Measurements from ENCODE around the gene TMEM88.
A peak's percentile ranks its signal among the peaks of the same experiment; 100 is the strongest.

TMEM88 gene

DNA sequence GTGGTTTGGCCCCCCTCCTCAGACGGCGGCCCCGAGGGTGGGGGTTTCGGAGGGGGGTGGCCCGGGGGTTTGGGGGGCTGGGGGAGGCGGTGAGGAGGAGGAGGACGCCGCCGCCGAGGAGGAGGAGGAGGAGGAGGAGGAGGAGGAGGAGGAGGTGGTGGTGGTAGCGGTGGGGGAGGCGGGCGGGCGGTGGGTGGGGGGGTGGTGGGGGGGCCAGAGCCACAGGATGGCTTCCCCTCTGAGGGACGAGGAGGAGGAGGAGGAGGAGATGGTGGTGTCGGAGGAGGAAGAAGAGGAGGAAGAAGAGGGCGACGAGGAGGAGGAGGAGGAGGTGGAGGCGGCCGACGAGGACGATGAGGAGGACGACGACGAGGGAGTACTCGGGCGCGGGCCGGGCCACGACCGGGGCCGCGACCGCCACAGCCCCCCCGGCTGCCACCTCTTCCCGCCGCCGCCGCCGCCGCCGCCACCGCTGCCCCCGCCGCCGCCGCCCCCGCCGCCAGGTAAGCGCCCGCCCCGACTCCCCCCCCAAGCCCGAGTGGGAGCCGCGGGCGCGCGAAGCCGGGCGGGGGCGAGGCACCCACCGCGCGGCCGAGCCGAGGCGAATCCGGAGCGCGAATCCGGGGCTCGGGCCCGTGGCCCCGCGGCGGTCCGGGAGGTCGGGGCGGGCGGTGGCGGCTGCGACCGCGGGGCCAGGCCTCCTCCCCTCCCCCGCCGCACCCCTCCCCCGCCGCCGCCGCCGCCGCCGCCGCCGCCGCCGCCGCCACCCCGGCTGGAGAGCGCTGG lies 29.9 kb downstream of the TMEM88 start:
- DNase-seq (ENCODE audit: low read depth in 4 of 4, low spot score in 1 of 4), result peak in 2 of 4 experiments; percentile 16 to 21

DNA sequence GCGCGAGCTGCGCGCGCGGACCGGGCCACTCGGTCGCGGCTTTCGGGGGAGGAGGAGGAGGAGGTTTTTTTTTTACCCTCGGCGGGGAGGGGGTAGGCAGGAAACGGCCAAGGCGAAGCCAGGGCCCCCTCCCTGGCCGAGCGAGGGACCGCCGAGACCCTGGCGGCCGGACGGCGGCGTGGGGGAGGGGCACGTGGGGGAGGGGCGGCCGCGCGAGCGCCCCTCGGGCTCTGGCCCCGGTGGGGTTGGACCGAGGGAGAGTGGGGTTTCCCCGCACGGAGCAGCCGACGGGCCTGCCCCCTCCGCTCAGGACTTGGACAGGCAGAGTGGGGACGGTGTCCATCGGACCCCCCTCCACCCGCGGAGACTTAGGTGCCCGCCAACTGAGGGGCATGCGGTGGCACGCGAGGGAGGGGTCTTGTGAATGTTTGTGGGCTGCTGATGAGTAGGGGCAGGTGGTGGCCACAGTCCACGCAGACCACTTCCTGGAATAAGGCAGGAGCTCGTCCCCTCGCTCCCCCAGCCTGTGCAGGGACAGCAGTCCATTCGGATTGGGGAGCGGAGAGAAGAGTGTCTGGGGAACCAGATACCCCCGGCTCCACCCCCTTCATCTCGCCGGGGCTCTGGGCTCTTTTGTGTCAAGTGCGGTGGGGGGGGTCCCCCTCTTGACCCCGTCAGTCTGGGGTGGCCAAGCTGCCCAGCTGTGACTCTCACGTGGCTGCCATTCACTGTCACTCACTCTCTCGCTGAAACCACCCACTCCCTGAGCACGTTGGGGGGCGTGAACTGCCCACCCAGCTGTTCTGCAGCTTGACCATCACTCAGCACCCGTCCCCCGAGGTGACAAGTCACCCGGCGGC lies 30.7 kb downstream of the TMEM88 start:
- DNase-seq (ENCODE audit: low read depth in 4 of 4, low spot score in 1 of 4), result peak in 2 of 4 experiments; percentile 18 to 36

DNA sequence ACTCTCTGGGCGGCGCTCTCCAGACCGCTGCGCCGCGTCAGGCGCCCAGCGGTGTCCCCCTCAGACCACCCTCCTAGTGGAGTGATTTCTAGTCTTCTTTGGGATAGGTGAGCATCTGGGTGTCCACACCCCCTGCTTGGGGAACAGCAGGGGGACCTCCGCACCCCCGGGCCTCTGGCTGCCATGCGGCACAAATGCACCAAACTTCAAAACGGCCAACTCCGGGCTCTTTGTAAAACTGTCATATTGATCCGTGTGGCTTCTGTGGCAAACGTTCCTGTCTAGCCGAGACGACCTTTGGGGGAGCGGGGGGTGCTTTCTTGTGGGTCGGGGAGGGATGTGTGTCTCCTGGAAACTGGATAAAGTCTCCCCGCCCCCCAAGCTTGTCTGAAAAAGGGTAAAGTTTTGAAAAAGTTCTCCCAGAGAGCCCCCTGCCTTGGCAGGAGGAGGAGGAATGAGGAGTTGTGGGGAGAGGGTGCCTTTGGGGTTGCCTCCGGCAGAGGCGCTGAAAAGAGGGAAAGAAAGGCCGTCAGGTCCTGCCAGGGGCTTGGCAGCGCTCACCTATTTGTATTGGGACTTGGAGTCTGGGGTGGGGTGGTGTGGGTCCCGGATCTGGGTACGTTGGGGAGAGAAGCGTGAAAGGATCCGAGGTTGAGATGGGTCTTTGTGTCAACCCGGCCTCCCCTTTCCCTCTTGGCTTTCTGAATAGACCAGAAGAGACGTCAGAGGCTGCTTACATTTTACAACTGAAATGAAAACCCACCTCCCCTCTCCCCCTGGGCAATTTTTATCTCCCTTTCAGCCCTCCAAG lies 31.6 kb downstream of the TMEM88 start:
- DNase-seq (ENCODE audit: low read depth in 4 of 4, low spot score in 1 of 4), result peak in 2 of 4 experiments; percentile 30 to 43

DNA sequence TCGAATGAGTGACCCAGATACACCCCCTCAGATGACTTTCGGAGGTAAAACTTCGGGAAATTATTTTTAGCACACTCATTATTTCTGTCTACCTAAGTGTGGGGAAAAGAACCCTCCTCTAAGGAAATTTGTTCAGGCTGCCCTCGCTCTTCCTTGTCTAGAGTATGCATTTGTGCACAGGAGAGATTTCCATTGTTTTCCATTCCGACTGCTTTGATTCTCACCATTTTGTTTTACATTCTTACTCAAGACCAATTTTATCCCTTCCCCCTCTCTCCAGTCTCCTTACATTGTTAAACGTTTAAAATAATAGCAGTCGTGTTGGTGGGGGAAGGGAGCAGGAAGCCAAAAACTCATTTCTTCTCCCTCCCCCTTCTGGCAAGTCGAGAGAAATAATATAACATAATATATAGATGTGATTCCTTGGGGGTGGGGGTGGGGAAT lies 32.2 kb downstream of the TMEM88 start:
- DNase-seq (ENCODE audit: low read depth in 4 of 4, low spot score in 1 of 4), result no peak

DNA sequence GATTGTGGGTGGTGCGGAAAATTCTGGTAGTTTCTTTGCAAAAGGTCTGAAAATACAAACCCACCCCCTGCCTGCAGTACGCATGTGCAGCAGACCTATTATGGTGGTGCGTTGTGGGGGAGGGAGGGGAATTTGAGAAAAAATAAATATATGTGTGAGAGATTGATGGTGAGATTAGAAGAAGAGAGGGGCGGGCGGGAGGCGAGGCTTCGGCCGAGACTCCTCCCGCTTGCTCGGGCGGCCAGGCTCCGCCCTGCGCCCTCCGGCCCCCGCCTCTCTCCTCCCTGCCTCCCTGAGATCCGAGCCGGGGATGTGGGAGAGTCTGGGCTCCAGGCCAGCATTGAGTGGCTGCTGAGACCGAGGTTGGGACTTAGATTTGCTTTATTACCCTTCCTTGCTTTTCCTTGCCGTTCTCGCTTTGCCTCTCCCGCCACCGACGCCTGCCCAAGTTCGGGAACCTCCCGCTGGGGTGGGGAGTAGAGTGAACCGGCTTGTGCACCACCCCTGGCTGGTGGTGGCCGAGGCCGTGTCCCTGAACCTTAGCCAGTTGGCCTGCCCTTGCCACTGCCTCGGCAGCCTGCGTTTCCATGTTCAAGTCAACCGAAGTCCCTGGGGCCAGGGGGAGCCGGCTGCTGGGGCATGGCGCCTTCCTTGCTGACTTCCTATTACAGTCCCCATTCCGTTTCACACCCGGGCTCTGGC lies 32.8 kb downstream of the TMEM88 start:
- DNase-seq (ENCODE audit: low read depth in 4 of 4, low spot score in 1 of 4), result peak; percentile 62 to 84 (median 70)

DNA sequence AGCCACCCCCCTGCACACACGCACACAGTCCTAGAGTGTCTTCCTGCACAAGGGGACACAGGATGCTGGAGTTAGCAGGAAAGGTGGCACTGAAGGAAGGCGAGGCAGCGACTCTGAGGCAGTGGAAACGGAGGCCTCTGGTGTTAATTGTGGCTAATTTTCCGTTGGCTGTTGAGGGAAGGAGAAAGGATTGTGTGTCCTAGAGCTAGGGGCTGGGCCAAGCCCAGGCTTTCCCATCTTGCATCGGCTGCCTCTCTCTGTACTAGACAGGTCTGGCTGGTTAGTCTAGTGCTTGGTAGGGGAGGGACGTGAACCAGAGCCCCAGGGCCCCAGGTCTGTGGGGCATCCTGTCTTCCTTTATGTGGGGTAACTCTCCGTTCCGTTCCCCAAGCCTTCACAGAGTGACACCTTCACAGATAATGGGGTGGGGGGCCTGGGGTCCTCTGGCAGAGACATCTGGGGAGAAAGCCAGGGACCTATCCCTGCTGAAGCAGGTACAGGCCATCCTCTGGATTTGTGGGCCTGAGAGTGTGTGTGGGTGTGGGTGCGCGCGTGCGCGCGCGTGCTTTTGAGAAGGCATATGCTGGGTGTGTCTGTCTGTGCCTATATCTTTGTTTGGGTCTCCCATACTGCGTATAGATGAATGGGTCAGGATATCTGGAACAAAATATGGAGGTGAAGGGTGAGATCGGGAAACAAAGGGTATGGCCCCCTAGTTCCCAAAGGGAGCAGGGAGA lies 33.5 kb downstream of the TMEM88 start, which contains the start of gene CHD3:
Gene CHD3 (plus strand): TSS at position 606 of the 737 bp plus-strand sequence. CDS start 212 bp downstream, outside the sequence.
- DNase-seq (ENCODE audit: low read depth in 4 of 4, low spot score in 1 of 4), result peak in 2 of 4 experiments; percentile 39 to 57

DNA sequence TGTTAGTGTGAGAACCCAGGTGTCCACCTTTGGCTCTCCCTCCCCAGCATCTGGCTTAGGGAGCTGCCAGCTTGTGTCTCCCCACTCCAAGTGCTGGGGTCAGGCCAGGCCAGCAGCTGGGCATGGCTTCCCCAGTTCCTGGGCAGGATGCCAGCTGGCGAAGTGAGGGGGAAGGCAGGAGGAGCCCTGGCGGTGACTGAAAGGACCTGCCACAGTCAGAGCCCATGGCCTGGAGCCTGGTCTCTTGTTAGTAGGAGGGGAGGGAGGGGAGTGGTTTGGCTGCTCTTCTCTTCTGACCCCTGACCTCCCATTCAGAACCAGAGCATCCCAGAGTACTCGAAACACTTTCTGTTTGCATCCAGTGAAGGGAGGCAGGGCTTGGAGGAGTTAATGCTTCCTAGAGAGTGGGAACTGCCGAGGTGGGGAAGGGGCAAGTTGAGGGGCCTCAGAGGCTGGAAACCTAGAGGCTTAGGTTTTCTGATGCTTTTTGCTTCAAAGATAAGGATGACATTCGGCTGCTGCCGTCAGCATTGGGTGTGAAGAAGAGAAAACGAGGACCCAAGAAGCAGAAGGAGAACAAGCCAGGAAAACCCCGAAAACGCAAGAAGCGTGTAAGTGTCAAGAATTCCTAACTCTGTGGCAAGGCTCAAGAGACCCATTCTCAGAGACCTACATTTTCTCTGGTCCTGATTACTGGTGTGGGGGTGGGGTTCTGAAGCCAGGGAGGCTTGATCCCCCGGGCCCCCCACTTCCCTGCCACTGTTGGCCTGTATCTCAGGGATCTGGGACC lies 34.5 kb downstream of the TMEM88 start:
- DNase-seq (ENCODE audit: low read depth in 4 of 4, low spot score in 1 of 4), result no peak

DNA sequence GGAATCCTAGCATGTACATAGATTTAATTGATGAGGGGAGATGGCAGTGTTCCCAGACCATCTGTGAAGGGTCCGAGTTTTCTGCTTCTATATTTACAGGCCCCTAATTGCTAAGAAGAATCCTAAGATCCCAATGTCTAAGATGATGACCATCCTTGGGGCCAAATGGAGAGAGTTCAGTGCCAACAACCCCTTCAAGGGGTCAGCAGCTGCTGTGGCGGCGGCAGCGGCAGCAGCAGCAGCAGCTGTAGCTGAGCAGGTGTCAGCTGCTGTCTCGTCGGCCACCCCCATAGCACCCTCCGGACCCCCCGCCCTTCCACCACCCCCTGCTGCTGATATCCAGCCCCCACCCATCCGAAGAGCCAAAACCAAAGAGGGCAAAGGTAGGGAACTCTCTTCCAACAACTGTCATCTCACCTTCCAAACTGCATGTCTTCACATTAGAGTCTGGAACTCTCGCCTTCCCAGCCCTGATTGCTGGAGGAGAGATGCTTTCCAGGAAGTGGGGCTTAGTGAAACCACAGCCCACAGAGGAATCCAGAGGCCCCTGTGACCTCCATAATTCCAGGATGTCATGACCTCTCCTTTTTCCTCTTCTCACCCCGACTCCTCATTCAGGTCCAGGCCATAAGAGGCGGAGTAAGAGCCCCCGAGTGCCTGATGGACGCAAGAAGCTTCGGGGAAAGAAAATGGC lies 38.5 kb downstream of the TMEM88 start:
- DNase-seq (ENCODE audit: low read depth in 4 of 4, low spot score in 1 of 4), result no peak

DNA sequence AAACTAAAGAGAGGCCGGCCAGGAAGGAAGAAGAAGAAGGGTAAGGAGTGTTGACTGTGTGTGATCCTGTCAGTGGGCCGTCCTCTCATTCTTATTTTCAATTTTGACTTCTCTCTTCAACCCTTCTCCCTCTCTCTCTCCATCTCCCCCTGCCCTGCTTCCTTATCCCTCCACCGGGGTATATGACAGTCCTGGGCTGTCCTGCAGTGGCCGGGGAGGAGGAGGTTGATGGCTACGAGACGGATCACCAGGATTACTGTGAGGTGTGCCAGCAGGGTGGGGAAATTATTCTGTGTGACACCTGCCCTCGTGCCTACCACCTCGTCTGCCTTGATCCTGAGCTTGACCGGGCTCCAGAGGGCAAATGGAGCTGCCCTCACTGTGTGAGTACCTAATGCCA lies 39.4 kb downstream of the TMEM88 start:
- DNase-seq (ENCODE audit: low read depth in 4 of 4, low spot score in 1 of 4), result no peak

DNA sequence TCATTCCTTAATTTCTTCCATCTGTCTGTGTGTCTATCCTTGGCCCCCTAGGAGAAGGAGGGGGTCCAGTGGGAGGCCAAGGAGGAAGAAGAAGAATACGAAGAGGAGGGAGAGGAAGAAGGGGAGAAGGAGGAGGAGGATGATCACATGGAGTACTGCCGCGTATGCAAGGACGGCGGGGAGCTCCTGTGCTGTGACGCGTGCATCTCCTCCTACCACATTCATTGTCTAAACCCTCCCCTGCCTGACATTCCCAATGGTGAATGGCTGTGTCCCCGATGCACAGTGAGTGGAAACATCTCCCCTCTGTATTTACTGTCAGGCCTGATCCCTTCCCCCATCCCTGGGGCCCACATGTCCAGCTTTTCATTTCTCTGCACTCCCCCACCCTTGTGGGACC lies 40.0 kb downstream of the TMEM88 start:
- DNase-seq (ENCODE audit: low read depth in 4 of 4, low spot score in 1 of 4), result no peak

DNA sequence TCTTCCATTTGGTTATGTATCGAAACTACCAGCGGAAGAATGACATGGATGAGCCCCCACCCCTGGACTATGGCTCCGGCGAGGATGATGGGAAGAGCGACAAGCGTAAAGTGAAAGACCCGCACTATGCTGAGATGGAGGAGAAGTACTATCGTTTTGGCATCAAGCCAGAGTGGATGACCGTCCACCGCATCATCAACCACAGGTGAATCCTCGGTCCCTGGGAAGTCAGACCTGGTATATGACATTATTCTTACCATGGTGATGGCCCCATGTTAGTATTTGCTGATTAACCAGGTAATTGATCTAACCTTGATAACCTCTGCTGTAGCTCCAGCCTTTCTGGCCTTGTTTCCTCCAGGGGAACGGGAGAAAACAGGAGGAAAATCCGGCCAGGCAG lies 42.2 kb downstream of the TMEM88 start:
- DNase-seq (ENCODE audit: low read depth in 4 of 4, low spot score in 1 of 4), result no peak

DNA sequence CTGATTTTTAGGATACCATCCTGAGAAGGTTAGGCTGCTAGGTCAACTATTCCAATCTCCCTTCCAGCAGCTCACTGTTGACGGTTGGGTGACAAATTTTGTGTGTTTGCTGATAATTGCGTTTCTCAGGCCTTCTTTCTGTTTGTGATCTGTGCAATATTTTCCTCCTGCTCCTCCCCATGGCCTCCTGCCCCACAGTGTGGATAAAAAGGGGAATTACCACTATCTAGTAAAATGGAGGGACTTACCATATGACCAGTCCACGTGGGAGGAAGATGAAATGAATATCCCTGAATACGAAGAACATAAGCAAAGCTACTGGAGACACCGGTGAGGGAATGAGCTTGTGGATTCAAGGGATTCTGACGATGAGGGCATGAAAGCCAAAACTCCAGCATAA lies 42.9 kb downstream of the TMEM88 start:
- no peak for DNase-seq (ENCODE audit: low read depth in 4 of 4, low spot score in 1 of 4)

DNA sequence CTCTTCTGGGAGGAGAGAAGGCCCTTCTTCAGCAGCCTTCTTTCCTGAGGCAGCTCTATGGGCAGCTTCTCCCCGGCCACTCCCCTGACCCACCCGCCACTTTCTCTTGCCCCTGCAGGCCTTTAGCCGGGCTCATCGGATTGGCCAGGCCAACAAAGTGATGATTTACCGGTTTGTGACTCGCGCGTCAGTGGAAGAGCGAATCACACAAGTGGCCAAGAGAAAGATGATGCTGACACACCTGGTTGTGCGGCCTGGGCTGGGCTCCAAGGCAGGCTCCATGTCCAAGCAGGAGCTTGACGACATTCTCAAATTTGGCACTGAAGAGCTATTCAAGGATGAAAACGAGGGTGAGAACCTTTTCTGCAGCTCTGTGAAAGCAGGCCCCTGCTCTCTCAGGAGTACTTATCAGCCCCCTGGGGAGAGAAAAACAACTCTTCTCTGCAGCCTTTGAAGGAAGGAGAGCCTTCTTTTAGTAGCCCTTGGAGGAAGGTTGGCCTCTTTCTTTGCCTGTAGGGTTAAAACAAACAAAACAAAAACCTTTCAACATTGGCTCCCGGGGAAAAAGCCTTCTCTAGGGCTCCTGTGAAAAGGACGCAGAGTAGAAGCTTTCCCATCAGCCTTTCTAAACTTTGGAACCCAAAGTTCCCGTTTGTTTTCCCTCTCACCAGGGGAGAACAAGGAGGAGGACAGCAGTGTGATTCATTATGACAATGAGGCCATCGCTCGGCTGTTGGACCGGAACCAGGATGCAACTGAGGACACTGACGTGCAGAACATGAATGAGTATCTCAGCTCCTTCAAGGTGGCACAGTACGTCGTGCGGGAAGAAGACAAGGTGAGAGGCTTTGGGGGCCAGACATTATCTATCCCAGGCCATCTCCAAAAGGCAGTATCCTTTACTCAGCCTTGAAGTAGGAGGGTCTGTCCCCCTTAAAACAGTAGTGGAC lies 48.6 kb downstream of the TMEM88 start:
- DNase-seq (ENCODE audit: low read depth in 4 of 4, low spot score in 1 of 4), result no peak
